ENCODE data around the gene HOXD12.

The HOXD12 gene

GRCh38 chr2:176122052-176122682 lies 22.6 kb downstream of the HOXD12 start:
- Histone ChIP-seq H3K9me3 (ENCODE audit: control insufficient read depth, insufficient read depth, low read length) (no peaks in the 10 kb centered on the region), H3K4me2 (ENCODE audit: low read length) (no peak overlapping the region), H3K9me2 (replicated peaks; ENCODE audit: control insufficient read depth, low read length) (no peaks in the 10 kb centered on the region), H3K36me3 (ENCODE audit: control insufficient read depth, low read length) (no peaks in the 10 kb centered on the region), H4K20me1 (ENCODE audit: control insufficient read depth, insufficient read depth, low read depth, low read length) (no peaks in the 10 kb centered on the region), H3K27me3 (ENCODE audit: control insufficient read depth, low read length) (peaks cover 10% of the 10 kb centered on the region; the same call in 1 of the 2 replicates), H3K27ac (ENCODE audit: low read depth, low read length) (no peak overlapping the region), H3K79me2 (ENCODE audit: control insufficient read depth, low read length) (no peaks in the 10 kb centered on the region), H3K4me3 (ENCODE audit: low read length) (no peak overlapping the region), H3K4me1 (ENCODE audit: control insufficient read depth, low read length) (no peaks in the 10 kb centered on the region), H3F3A (ENCODE audit: control insufficient read depth, insufficient read depth) (no peaks in the 10 kb centered on the region)
- no peak for TF ChIP-seq EZH2phosphoT487 (IDR thresholded peaks at IDR 0.05; ENCODE audit: borderline replicate concordance, low read length)

GRCh38 chr2:176122683-176123410 lies 23.3 kb downstream of the HOXD12 start, which contains the start of gene HOXD9:
Gene HOXD9, plus strand, starts transcription at chr2:176122719. Its CDS starts 50 bp downstream, at chr2:176122769.
- no peak within 1 kb of the TSS for H3K4me2 ChIP-seq (ENCODE audit: low read length)
- no peaks in the 10 kb centered on the region for H3K9me3 ChIP-seq (ENCODE audit: control insufficient read depth, insufficient read depth, low read length)
- H3K36me3 ChIP-seq (ENCODE audit: control insufficient read depth, low read length): no peaks in the 10 kb centered on the region
- no peaks in the 10 kb centered on the region for H3K9me2 ChIP-seq (replicated peaks; ENCODE audit: control insufficient read depth, low read length)
- no peaks in the 10 kb centered on the region for H3K79me2 ChIP-seq (ENCODE audit: control insufficient read depth, low read length)
- TF ChIP-seq EZH2phosphoT487 (IDR thresholded peaks at IDR 0.05; ENCODE audit: borderline replicate concordance, low read length): no peak
- TF ChIP-seq CTCF (IDR thresholded peaks at IDR 0.05; ENCODE audit: low read depth, low read length, poor library complexity, severe bottlenecking): no peak
- no peaks in the 10 kb centered on the region for H3K4me1 ChIP-seq (ENCODE audit: control insufficient read depth, low read length)
- H4K20me1 ChIP-seq (ENCODE audit: control insufficient read depth, insufficient read depth, low read depth, low read length): no peaks in the 10 kb centered on the region
- H3K4me3 ChIP-seq (ENCODE audit: low read length): no peak within 1 kb of the TSS
- no peaks in the 10 kb centered on the region for H3F3A ChIP-seq (ENCODE audit: control insufficient read depth, insufficient read depth)
- no peak within 1 kb of the TSS for H3K27ac ChIP-seq (ENCODE audit: low read depth, low read length)
- peaks cover 10% of the 10 kb centered on the region; the same call in 1 of the 2 replicates for H3K27me3 ChIP-seq (ENCODE audit: control insufficient read depth, low read length)

GRCh38 chr2:176123411-176124109 lies 24.0 kb downstream of the HOXD12 start:
- H3K4me3 ChIP-seq (ENCODE audit: low read length): no peak overlapping the region
- H3K27ac ChIP-seq (ENCODE audit: low read depth, low read length): no peak overlapping the region
- no peaks in the 10 kb centered on the region for H3F3A ChIP-seq (ENCODE audit: control insufficient read depth, insufficient read depth)
- no peaks in the 10 kb centered on the region for H3K4me1 ChIP-seq (ENCODE audit: control insufficient read depth, low read length)
- H3K9me2 ChIP-seq (replicated peaks; ENCODE audit: control insufficient read depth, low read length): no peaks in the 10 kb centered on the region
- TF ChIP-seq CTCF (IDR thresholded peaks at IDR 0.05; ENCODE audit: low read depth, low read length, poor library complexity, severe bottlenecking) (no peak), EZH2phosphoT487 (IDR thresholded peaks at IDR 0.05; ENCODE audit: borderline replicate concordance, low read length) (no peak)
- H4K20me1 ChIP-seq (ENCODE audit: control insufficient read depth, insufficient read depth, low read depth, low read length): no peaks in the 10 kb centered on the region
- H3K36me3 ChIP-seq (ENCODE audit: control insufficient read depth, low read length): no peaks in the 10 kb centered on the region
- H3K4me2 ChIP-seq (ENCODE audit: low read length): no peak overlapping the region
- peaks cover 14% of the 10 kb centered on the region; the same call in 1 of the 2 replicates for H3K27me3 ChIP-seq (ENCODE audit: control insufficient read depth, low read length)
- no peaks in the 10 kb centered on the region for H3K79me2 ChIP-seq (ENCODE audit: control insufficient read depth, low read length)
- no peaks in the 10 kb centered on the region for H3K9me3 ChIP-seq (ENCODE audit: control insufficient read depth, insufficient read depth, low read length)

Data from DOHH2 (cell line).